SH-SY5Y (cell line): ENCODE results near the gene OR52K2.

Experiments used
- GATA2 ChIP-seq: IDR thresholded peaks from 2 replicates; pipeline ENCODE4 v1.6.1; 2011; ENCODE audit warnings: mild to moderate bottlenecking, low read depth, low read length
- GATA3 ChIP-seq: IDR thresholded peaks from 2 replicates; pipeline ENCODE4 v1.6.1; 2011; ENCODE audit warnings: low read depth, mild to moderate bottlenecking, low read length, moderate library complexity

DNA sequence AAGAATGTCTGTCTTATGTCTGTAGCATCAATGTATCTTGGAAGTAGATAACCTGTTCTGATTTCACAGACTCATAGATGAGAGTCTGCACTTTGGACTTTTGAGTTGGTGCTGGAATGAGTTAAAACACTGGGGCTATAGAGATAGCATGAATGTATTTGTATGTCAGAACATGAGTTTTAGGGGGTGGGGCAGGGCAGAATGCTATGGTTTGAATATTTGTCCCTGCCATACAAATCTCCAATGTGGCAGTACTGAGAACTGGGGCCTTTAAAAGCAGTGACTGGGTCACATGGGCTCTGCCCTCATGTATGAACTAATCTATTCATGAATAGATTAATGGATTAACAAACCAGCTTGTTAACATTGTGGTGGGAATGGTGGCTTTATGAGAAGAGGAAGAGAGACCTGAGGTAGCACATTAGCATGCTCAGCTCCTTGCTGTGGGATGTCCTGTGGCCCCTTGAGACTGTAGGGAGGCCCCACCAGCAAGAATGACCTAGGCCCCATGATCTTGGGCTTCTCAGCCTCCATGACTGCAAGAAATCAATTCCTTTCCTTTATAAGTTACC is 17.9 kb downstream of the OR52K2 start:
- no peak for TF ChIP-seq GATA2
- TF ChIP-seq GATA3, result no peak
